A549 treated with AZD2906 at 1 μM for 4 hours (cell line): ENCODE results near the gene REPS1. TPM values are rescaled to one million over a fixed set of nuclear protein-coding genes. Genes with fewer than 3 reads are reported as not detected.

Experiments
- total RNA-seq: library from RNA; stranded (reverse); fragments of 200-300 nt; extraction: Qiagen RNA extraction; gene quantifications from 5 replicates; pipeline ENCODE4 v1.2.3, GENCODE V29; 2022

The REPS1 gene
- 23.5 to 26.6 TPM (median 25.2 TPM) in 5 replicates for total RNA-seq

GRCh38 chr6:138987643-138988468 lies at the start of gene REPS1:
Gene REPS1 (minus strand): TSS chr6:138988253. CDS start chr6:138987682, 571 bp downstream.

GRCh38 chr6:139028658-139029469 lies 40.8 kb upstream of the REPS1 start, which contains the start of gene ABRACL:
Gene ABRACL (plus strand): TSS chr6:139028745. CDS start chr6:139034161, 5,416 bp downstream.

Other genes with a start within 250 kb of the REPS1 start
- gene CCDC28A, start 214.5 kb downstream of the REPS1 start, total RNA-seq = 11.0 to 13.2 TPM (median 12.2 TPM) in 5 replicates
- gene ECT2L, start 192.2 kb downstream of the REPS1 start, total RNA-seq = not detected in 5 replicates
- 46.6 to 60.9 TPM (median 49.5 TPM) in 5 replicates for gene ABRACL, start 40.5 kb upstream of the REPS1 start, total RNA-seq
- gene HECA, start 146.8 kb upstream of the REPS1 start, total RNA-seq = 1.4 to 2.3 TPM (median 1.9 TPM) in 5 replicates